Measurements from ENCODE around the gene TOB1. TPM values are rescaled to one million over a fixed set of nuclear protein-coding genes. Genes with fewer than 3 reads are reported as not detected.

TOB1 gene
- total RNA-seq, 4 donors from 2014 or later = 28.8 to 79.7 (median 37.0) TPM

DNA sequence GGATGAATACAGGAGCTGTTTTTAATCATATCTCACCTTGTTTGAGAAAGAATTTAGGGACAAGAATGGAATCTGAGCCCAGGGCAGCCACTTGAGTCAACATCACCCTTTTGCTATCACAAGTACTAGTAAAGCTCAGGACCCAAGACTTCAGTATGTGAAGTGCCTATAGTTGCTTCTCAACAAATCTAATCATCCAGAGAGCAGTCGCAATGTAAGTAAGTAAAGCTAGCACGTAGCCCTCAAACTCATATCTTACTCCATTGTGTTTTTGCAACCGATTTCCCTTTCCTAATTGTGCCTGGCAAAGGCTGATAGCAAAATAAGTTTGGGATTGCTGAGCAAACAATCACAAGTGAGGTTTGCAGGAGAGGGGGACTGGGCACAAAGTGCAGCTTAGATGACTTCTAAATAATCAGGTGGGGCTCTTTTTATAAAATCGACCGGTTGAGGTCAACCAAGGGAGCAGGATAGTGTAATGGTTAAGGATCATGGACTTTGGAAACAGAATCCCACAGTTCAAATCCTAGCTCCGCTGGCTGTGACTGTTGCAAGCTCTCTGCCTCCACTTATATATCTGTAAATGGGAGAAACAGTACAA lies 13.0 kb downstream of the TOB1 start:
- no peak for TF ChIP-seq CTCF (IDR thresholded peaks at IDR 0.05)
- ATAC-seq (ENCODE audit: low FRiP score) (no peak), DNase-seq (ENCODE audit: low spot score) (no peak)

GRCh38 chr17:50850640-50851039 lies 15.5 kb downstream of the TOB1 start:
- DNase-seq (ENCODE audit: low spot score) (no peak), ATAC-seq (ENCODE audit: low FRiP score) (no peak)
- no peak for TF ChIP-seq CTCF (IDR thresholded peaks at IDR 0.05)

DNA sequence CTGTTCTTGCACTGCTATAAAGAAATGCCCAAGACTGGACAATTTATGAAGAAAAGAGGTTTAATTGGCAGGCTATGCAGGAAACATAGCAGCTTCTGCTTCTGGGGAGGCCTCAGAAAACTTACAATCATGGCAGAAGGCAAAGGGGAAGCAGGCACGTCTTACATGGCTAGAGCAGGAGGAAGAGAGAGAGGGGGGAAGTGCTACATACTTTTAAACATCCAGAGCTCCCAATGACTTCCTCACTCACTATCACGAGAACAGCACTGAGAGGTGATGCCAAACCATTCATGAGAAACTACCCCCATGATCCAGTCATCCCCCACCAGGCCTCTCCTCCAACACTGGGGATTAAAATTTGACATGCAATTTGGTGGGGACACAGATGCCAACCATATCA lies 17.4 kb downstream of the TOB1 start:
- no peak for TF ChIP-seq CTCF (IDR thresholded peaks at IDR 0.05)
- no peak for DNase-seq (ENCODE audit: low spot score)
- no peak for ATAC-seq (ENCODE audit: low FRiP score)

DNA sequence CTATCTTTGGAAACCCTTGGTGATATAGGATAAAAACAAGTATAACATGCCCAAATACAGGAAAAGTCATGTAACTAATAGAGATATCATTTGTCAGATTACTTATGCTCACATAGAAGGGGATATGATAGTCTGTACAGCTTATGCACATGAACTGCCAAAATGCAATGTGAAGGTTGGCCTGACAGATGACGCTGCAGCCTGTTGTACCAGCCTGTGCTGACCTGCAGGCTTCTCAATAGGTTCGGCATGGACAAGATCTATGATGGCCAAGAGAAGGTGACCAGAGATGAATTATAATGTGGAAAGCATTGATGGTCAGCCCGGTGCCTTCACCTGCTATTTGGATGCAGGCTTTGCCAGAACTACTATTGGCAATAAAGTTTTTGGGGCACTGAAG lies 18.1 kb downstream of the TOB1 start:
- DNase-seq (ENCODE audit: low spot score) (no peak), ATAC-seq (ENCODE audit: low FRiP score) (no peak)
- no peak for TF ChIP-seq CTCF (IDR thresholded peaks at IDR 0.05)

GRCh38 chr17:50847566-50847965 lies 18.6 kb downstream of the TOB1 start:
- TF ChIP-seq CTCF (IDR thresholded peaks at IDR 0.05) = no peak
- DNase-seq (ENCODE audit: low spot score) (no peak), ATAC-seq (ENCODE audit: low FRiP score) (no peak)

DNA sequence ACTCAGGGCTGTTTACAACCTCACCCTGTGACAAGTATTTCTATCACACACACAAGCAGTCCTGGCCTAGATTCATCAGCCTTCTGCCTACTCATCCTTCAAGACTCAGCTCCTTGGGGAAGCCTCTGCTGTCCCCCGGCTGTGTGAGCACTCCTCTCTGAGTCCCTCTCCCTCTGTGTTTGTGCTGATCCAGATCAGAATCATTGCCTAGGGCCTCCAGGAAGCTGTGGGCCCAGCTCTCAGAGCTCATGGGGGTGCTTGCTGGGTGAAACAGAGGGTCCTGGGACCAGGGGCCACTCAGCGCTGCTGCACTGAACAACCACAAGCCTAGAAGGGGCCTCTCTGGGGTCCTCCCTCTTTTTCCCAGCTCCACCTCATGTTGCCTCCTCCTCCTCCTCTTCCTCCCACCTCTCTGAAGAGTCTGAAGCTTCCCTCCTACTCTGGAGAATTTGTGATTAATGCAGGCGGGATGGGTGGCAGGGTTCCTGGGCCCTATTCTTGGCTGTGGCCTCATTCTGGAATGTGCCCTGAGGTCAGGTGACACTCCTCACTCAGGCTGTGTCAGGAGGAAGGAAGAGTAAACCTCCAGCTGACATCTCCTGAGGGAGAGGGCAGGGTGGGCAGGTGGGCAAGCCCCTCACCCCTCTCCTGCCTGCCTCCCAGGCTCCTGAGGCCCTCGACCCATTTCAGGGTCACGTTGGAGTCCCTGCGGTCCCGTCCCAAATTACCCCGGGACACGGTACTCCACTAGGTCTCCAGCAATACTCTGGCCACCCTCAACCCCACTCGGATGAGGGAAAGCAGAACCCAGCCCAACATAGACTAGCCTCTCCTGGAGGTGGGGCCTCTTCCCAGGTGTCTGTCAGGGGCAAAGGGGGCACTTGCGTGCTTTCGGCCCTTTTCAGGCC lies 20.7 kb downstream of the TOB1 start:
- no peak for ATAC-seq (ENCODE audit: low FRiP score)
- no peak for DNase-seq (ENCODE audit: low spot score)
- no peak for TF ChIP-seq CTCF (IDR thresholded peaks at IDR 0.05)
